Peyer's patch (tissue), 4 donors: Measurements from ENCODE around the gene MMAB.

ENCODE experiments used
- POLR2A ChIP-seq, 2 donors: fragments of 450-650 bp; IDR thresholded peaks; one replicate each; pipeline ENCODE4 v1.5.1; 2017; ENCODE audit warnings: antibody characterized with exemption in 2 of 2, mild to moderate bottlenecking in 2 of 2, moderate library complexity in 2 of 2
- TF ChIP-seq, protein P1 (sequence below), 6 experiments: fragments of 450-650 bp in 4 of 6; fragments of 200-600 bp in 2 of 6; sonication (generic) in 1 of 6; IDR thresholded peaks; one replicate each; pipeline ENCODE4 v1.5.1; 2017 to 2019; ENCODE audit warnings: antibody characterized with exemption in 6 of 6, mild to moderate bottlenecking in 3 of 6, moderate library complexity in 1 of 6

- TF ChIP-seq, protein P1, sequence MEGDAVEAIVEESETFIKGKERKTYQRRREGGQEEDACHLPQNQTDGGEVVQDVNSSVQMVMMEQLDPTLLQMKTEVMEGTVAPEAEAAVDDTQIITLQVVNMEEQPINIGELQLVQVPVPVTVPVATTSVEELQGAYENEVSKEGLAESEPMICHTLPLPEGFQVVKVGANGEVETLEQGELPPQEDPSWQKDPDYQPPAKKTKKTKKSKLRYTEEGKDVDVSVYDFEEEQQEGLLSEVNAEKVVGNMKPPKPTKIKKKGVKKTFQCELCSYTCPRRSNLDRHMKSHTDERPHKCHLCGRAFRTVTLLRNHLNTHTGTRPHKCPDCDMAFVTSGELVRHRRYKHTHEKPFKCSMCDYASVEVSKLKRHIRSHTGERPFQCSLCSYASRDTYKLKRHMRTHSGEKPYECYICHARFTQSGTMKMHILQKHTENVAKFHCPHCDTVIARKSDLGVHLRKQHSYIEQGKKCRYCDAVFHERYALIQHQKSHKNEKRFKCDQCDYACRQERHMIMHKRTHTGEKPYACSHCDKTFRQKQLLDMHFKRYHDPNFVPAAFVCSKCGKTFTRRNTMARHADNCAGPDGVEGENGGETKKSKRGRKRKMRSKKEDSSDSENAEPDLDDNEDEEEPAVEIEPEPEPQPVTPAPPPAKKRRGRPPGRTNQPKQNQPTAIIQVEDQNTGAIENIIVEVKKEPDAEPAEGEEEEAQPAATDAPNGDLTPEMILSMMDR (IDR thresholded peaks at IDR 0.05) = no peak
- no peak for TF ChIP-seq POLR2A (IDR thresholded peaks at IDR 0.05)
These were observed 27.7 kb upstream of the MMAB start for GRCh38 chr12:109600995-109601394.
